ENCODE measurements around the gene GVQW3. TPM values are rescaled to one million over a fixed set of nuclear protein-coding genes. Genes with fewer than 3 reads are reported as not detected.

Gene GVQW3
- total and polyA plus RNA-seq, 3 donors from 2014 or later = 5.9 to 11.0 (median 8.2) TPM

- WGBS, 2 donors = 93 to 97% methylated on average over 1 of the region's 1 CpG
- intact Hi-C loops (cut with DNase I; ENCODE audit: low total_unique reads) = no loop called here
- no peaks in the 10 kb centered on the region for H3K4me1 ChIP-seq
- H3K36me3 ChIP-seq (ENCODE audit: low read depth, missing control alignments) = no peaks in the 10 kb centered on the region
- H3K9me3 ChIP-seq = no peaks in the 10 kb centered on the region
- H3K27ac ChIP-seq = no peak overlapping the region
- TF ChIP-seq POLR2A (IDR thresholded peaks at IDR 0.05) = no peak
- no peaks in the 10 kb centered on the region for H3K27me3 ChIP-seq
- no peak overlapping the region for H3K4me3 ChIP-seq
- DNase-seq = no peak
Observed at GRCh38 chr11:76337469-76337868, 43.7 kb upstream of the GVQW3 start.

GRCh38 chr11:76337923-76338322 is 43.2 kb upstream of the GVQW3 start:
- no peak overlapping the region for H3K27ac ChIP-seq
- 83 to 86% methylated on average over 4 of the region's 4 CpGs for WGBS, 2 donors
- DNase-seq = no peak

GRCh38 chr11:76339221-76339620 is 41.9 kb upstream of the GVQW3 start:
- H3K27ac ChIP-seq = peak overlapping the region in 1 of 2 donors; percentile 48
- intact Hi-C loops (cut with DNase I; ENCODE audit: low total_unique reads) = no loop called here

More at GRCh38 chr11:76337923-76338322, 43.2 kb upstream of the GVQW3 start:
- no peak for TF ChIP-seq CTCF (IDR thresholded peaks at IDR 0.05)
- TF ChIP-seq POLR2A (IDR thresholded peaks at IDR 0.05) = no peak
- no peak overlapping the region for H3K4me3 ChIP-seq
- H3K27me3 ChIP-seq = no peaks in the 10 kb centered on the region
- H3K9me3 ChIP-seq = no peaks in the 10 kb centered on the region
- no peaks in the 10 kb centered on the region for H3K36me3 ChIP-seq (ENCODE audit: low read depth, missing control alignments)
- H3K4me1 ChIP-seq = no peaks in the 10 kb centered on the region
- intact Hi-C loops (cut with DNase I; ENCODE audit: low total_unique reads) = no loop called here

GRCh38 chr11:76347466-76347865 is 33.7 kb upstream of the GVQW3 start:
- Histone ChIP-seq H3K4me1 (no peaks in the 10 kb centered on the region), H3K9me3 (no peaks in the 10 kb centered on the region), H3K36me3 (ENCODE audit: low read depth, missing control alignments) (no peaks in the 10 kb centered on the region), H3K4me3 (no peak overlapping the region), H3K27ac (no peak overlapping the region), H3K27me3 (no peaks in the 10 kb centered on the region)
- 56 to 66% methylated on average over 2 of the region's 2 CpGs for WGBS, 2 donors
- no peak for DNase-seq
- TF ChIP-seq POLR2A (IDR thresholded peaks at IDR 0.05) (no peak), CTCF (IDR thresholded peaks at IDR 0.05) (no peak)
- intact Hi-C loops (cut with DNase I; ENCODE audit: low total_unique reads) = no loop called here

More at GRCh38 chr11:76339221-76339620, 41.9 kb upstream of the GVQW3 start:
- Histone ChIP-seq H3K4me1 (no peaks in the 10 kb centered on the region), H3K4me3 (no peak overlapping the region), H3K27me3 (no peaks in the 10 kb centered on the region), H3K9me3 (no peaks in the 10 kb centered on the region), H3K36me3 (ENCODE audit: low read depth, missing control alignments) (no peaks in the 10 kb centered on the region)
- 34 to 43% methylated on average over 6 of the region's 6 CpGs for WGBS, 2 donors
- TF ChIP-seq CTCF (IDR thresholded peaks at IDR 0.05) (no peak), POLR2A (IDR thresholded peaks at IDR 0.05) (no peak)
- DNase-seq = peak; percentile 75

- intact Hi-C loops (cut with DNase I; ENCODE audit: low total_unique reads) = no loop called here
- Histone ChIP-seq H3K27me3 (no peaks in the 10 kb centered on the region), H3K36me3 (ENCODE audit: low read depth, missing control alignments) (no peaks in the 10 kb centered on the region), H3K27ac (no peak overlapping the region), H3K9me3 (no peaks in the 10 kb centered on the region), H3K4me1 (no peaks in the 10 kb centered on the region), H3K4me3 (no peak overlapping the region)
- DNase-seq = no peak
- no peak for TF ChIP-seq CTCF (IDR thresholded peaks at IDR 0.05)
- no peak for TF ChIP-seq POLR2A (IDR thresholded peaks at IDR 0.05)
- 81 to 87% methylated on average over 3 of the region's 3 CpGs for WGBS, 2 donors
Observed at GRCh38 chr11:76348348-76348747, 32.8 kb upstream of the GVQW3 start.
